Activated T-cell treated with anti-CD3 and anti-CD28 coated beads for 1 hour (primary cell): ENCODE results near the gene XAB2.
A peak's percentile ranks its signal among the peaks of the same experiment; 100 is the strongest.

Experiments used
- DNase-seq: peaks from one replicate; pipeline ENCODE4 v3.0.0-alpha.2; 2020; ENCODE audit warnings: low read depth

The XAB2 gene

DNA sequence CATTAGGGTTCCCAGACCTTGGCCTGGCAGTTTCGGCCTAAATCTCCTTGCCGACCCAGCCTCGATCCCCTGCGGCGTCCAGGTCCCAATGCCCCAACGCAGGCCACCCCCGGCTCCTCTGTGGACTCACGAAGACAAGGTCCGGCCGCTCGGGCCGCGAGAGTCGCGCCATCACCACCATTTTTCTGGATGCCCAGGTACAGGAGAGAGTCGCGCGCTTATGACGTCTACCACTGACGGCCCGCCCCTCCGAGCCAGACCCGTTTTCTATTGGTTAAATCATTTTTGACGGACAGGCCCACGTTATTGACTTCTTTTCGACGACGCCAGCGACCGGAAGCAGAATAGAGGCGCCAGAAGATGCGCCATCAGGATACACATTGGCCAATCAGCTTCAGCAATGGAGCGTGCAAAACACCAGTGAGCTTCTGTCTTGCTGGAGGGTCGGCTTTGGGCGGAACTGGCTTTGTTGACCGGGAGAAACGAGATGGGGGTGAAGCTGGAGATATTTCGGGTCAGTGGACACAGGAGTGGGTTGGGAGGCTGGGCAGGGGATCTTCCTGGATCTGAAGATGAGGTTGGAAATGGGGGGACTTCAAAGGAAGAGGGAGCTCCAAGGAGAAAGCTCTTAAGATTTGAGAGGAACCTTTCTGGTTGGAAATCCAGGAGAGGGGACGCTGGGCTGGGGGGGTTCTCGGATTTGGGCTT lies at the start of gene XAB2, which contains the start of gene PET100:
Gene XAB2 (minus strand): TSS at position 199 of the 708 bp plus-strand sequence. CDS start 18 bp downstream, at position 181.
Gene PET100 (plus strand): TSS at position 447 of the 708 bp plus-strand sequence. CDS start 41 bp downstream, at position 488.
- DNase-seq, result peak; percentile 86

GRCh38 chr19:7677669-7678311 lies 48.4 kb upstream of the XAB2 start:
- no peak for DNase-seq

DNA sequence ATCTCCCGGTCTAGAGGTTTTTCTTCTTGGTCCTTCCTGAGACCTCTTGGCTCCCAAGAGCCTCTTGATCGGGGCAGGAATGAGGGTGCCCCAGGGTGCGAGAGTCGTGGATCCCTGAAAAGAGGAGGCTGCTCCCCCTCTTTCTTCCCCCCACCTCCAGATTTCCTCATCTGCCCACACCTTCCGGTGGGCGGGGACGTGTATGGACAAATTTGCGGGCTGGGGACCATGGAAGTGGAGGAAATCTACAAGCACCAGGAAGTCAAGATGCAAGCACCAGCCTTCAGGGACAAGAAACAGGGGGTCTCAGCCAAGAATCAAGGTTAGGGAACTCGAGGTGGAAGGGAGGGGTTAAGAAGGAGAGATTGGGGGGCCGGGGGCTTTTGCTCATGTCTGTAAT lies 47.5 kb upstream of the XAB2 start, which contains the start of gene MCEMP1:
Gene MCEMP1 (plus strand): TSS at position 237 of the 400 bp plus-strand sequence. CDS start 31 bp downstream, at position 268.
- no peak for DNase-seq

DNA sequence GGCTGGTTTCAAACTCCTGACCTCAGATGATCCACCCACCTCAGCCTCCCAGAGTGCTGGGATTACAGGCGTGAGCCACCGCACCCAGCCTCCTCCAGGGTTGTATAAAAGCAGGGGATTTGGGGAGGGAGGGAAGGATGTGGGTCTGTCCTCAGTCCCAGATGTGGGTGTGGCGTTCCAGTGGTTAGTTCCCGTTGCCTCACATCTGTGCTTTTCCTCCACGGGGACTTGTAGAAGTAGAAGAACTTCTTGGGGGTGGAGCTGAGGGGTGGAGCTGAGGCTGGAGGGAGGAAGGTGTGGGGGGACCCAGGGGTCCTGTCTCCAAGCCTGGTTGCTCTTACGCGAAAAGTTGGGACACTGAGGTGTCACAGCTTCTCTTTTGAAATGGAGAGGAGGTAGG lies 47.0 kb upstream of the XAB2 start:
- no peak for DNase-seq

DNA sequence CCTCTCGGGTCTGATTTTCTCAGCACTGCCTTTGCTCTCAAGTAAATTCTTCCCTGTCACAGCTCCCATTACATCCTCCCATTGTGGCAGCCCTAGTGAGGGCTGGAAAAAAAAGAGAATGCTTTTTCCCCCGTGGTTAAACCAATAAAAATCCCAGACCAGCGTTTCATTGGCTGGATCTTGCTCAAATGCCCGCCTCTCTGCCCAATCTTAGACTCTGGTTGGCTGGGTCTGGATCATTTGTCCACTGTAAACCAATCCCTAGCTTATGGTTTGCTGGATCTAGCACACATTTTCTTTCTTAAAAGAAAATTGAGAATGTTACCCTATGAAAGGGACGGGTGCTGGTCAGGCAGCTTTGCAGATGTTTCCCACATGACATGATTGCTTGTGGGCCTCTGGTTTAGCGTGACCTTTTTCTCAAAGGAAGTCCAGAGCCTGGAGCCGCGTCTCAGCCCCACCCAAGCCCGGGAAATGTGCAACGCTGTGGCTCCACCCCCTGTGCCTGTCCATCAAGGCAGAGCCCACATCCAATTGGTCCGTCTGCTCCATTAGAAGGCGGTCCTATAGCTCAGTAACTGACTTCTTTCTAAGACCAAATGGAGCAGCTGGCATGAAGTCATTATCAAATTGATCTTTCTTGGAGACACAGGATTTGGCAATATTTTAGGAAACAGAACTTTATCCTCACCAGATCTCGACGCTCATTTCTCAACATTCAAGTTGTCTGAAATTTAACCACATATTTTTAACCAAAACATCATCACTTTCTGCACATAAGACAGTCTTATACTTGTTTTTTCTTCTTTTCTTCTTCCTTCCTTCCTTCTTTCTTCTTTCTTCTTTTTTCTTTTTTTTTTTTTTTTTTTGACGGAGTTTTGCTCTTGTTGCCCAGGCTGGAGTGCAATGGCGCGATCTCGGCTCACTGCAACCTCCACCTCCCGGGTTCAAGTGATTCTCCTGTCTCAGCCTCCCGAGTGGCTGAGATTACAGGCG lies 45.0 kb upstream of the XAB2 start:
- DNase-seq, result no peak

GRCh38 chr19:7672522-7672921 lies 43.2 kb upstream of the XAB2 start:
- no peak for DNase-seq

DNA sequence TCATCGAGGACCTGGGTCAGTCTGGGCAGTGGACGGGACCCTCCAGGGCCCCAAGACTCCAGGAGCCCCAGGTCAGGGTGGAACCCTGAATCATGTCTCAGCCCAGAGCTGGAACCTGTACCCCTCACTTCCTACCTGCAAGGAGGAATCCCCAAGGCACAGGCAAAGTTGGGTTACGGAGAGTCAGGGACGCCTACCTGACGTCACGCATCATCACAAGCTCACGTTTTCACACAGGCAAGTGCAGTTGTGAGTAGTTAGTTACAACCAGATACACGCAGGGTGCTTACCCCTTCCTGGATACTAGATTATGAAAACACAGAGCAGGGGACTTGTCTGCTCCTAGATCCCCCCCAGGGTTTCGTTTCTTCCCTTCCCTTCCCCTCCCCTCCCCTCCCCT lies 41.4 kb upstream of the XAB2 start:
- no peak for DNase-seq

- no peak for DNase-seq
These were observed 40.9 kb upstream of the XAB2 start for GRCh38 chr19:7670150-7670783.

GRCh38 chr19:7669641-7670040 lies 40.3 kb upstream of the XAB2 start:
- no peak for DNase-seq

DNA sequence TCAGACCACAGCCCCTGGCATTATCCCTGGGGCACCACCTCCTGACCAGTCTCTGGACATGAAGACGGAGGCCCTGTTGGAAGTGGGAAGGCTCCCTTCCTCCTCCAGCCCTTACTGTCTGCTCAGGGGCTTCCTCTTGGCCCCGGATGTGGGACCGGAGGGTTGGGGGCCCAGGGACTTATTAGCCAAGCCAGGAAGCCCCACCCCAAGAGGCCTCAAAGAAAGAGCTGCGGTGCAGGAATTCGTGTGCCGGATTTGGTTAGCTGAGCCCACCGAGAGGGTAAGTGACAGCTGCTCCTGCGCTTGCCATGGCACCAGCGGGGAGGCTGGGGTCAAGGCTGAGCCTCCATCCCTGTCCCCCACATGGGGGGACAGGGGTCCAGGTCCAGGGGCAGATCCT lies 39.5 kb upstream of the XAB2 start, which contains the start of gene RETN:
Gene RETN (plus strand): TSS at position 208 of the 400 bp plus-strand sequence. CDS start 278 bp downstream, outside the sequence.
- DNase-seq, result no peak

DNA sequence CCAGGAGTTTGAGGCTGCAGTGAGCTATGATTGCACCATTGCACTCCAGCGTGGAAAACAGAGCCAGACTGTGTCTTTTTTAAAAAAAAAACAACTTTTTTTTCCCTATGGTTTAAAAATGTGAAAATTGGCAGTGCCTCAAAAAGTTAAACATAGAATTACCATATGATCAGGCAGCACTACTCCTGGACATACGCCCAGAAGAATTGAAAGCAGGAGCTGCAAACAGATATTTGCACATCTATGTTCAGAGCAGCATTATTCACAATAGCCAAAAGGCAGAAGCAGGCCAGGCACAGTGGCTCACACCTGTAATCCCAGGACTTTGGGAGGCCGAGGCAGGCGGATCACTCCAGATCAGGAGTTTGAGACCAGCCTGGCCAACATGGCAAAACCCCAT lies 35.7 kb upstream of the XAB2 start:
- DNase-seq, result no peak

GRCh38 chr19:7663706-7664105 lies 34.4 kb upstream of the XAB2 start:
- DNase-seq, result no peak

DNA sequence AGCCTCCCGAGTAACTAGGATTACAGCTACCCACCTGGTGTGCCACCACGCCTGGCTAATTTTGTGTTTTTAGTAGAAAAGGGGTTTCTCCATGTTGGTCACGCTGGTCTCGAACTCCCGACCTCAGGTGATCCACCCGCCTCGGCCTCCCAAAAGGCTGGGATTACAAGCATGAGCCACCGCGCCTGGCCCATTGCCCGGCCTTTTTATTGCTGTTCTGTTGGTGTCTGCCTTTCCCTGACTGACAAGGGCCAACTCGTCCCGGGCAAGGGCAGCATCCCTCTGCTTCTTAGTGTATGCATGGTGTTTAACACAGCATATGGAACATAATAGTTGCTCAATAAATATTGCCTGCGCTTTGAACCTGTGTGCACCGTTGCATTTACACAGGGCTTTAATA lies 33.3 kb upstream of the XAB2 start:
- no peak for DNase-seq

- DNase-seq, result no peak
These were observed 32.6 kb upstream of the XAB2 start for GRCh38 chr19:7661744-7662538.

DNA sequence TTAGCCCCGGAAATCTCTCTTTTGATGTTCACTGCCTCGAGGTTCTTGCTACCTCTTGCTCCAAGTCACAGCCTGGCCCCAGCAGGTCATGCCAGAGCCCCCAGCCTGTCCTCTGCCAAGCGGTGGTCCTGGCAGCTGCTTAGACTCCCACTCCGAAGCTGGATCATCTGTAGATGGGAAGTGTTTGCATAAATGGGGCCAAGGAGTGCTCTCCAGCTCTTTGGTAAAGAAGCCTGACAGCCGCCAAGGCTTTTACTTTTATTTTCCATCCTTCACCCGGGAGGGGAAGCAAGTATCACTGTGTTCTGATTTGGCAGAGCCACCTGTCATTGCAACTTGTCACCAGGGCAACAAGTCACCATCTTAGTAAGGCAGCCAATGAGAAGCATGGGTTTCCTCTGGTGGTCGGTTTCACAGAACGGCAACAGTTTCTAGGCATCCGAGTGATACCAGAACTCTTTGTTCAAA lies 28.9 kb upstream of the XAB2 start:
- DNase-seq, result no peak

DNA sequence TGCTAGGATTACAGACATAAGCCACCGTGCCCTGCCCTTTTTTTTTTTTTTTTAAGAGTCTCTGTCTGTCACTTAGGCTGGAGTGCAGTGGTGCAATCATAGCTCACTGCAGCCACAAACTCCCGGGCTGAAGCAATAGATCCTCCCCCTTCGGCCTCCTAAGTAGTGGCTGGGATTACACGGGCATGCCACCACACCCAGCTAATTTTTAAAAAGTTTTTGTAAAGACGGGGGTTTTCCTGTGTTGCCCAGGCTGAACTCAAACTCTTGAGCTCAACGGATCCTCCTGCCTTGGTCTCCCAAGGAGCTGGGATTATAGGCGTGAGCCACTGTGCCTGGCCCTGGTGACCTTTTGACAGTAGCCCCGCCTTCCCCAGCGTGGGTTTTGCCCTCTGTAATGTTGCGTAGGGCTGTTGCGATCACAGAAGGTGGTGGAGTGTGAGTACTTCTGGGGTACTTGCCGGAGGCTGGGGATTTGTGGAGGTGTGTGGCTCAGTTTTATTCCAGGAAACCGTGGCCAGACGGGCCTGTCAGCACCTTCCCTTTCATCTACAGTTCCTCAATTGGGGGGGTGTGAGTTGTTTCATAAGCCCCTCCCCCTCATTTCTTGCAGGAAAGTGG lies 27.9 kb upstream of the XAB2 start:
- DNase-seq, result no peak

- DNase-seq, result no peak
These were observed 26.2 kb upstream of the XAB2 start for GRCh38 chr19:7655581-7655980.

DNA sequence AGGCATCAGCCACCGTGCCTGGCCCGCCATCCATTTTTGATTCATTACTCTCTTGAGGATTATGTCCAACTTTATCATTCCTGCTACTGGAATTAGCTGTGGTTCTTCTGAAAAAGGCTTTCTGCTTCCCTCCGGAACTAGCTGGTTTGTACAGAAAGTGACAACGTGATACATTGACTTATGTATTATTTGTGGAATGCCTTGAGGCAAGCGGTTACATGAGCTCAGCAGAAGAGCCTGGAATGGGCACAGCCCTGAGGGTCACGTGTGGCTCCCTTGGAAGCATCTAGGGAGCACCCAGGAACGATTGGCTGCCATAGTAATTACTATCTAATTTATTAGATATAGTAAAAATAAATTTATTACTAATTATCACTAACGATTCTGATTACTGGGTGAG lies 25.1 kb upstream of the XAB2 start:
- no peak for DNase-seq

DNA sequence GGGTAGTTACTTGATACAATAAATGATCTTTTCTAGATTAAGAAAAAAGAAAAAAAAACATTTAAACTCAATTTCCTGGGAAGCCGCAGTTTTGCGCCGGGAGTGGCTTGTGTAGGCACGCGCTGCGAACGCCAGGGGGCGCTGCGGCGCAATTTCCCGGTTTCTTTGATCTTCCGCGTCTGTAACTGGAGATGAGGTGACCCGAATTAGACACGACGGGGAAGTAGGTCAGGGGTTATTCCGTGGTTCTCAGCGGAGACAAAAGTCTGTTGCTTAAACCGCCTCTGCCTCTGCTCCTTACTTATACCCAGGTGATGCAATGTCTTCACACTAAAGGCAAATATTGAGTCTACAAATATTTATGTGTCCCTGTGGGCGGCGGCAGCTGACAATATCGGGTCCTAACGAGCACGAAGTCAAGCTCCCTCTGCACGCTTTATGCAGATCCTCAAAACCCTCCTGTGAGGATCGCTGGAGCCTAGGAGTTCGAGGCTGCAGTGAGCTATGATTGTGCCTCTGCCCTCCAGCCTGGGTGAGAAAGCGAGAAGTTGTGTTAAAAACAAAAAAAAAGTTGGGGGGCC lies 22.8 kb upstream of the XAB2 start:
- peak; percentile 90 for DNase-seq

- DNase-seq, result no peak
These were observed 20.8 kb upstream of the XAB2 start for GRCh38 chr19:7650148-7650547.
